GM12878 (cell line): ENCODE results near the gene TGM5.

ENCODE experiments used
- CTCF ChIP-seq, 3 experiments: IDR thresholded peaks in 2 of 3; conservative IDR thresholded peaks in 1 of 3; 2 replicates each; pipeline ENCODE4 v1.5.1; 2011; ENCODE audit warnings: low read depth in 3 of 3, low read length in 3 of 3, mild to moderate bottlenecking in 3 of 3, control low read depth in 2 of 3, moderate library complexity in 2 of 3, inconsistent platforms in 1 of 3, mixed read lengths in 1 of 3; ENCODE audit not compliant: control insufficient read depth in 2 of 3, insufficient read depth in 1 of 3; ENCODE audit errors: extremely low read depth in 1 of 3
- EP300 ChIP-seq, 2 experiments: fragments of 150-350 bp in 1 of 2; IDR thresholded peaks; 2 replicates each; pipeline ENCODE4 v1.6.1; 2011 to 2012; ENCODE audit warnings: low read depth in 2 of 2, low read length in 2 of 2, borderline replicate concordance in 1 of 2, improper control_type of control experiment in 1 of 2, inconsistent platforms in 1 of 2; ENCODE audit not compliant: control insufficient read depth in 1 of 2
- RCOR1 ChIP-seq: conservative IDR thresholded peaks from 2 replicates; pipeline ENCODE4 v1.6.1; 2012; ENCODE audit warnings: low read depth, low read length, improper control_type of control experiment

GRCh38 chr15:43273243-43273642 is 6.5 kb upstream of the TGM5 start:
- TF ChIP-seq RCOR1 (no peak), CTCF (IDR thresholded peaks at IDR 0.05 in 2 of 3, conservative IDR thresholded peaks at IDR 0.05 in 1 of 3; ENCODE audit: control insufficient read depth in 2 of 3, extremely low read depth in 1 of 3, insufficient read depth in 1 of 3, low read depth in 3 of 3, low read length in 3 of 3) (no peak), EP300 (IDR thresholded peaks at IDR 0.05; ENCODE audit: borderline replicate concordance in 1 of 2, control insufficient read depth in 1 of 2, low read depth in 2 of 2, low read length in 2 of 2) (no peak)
